Keratinocyte (primary cell): Measurements from ENCODE around the gene TBX20. TPM values are rescaled to one million over a fixed set of nuclear protein-coding genes. Genes with fewer than 3 reads are reported as not detected.

Experiments
- DNase-seq: peaks from one replicate; pipeline ENCODE4 v3.0.0-alpha.2; 2011; ENCODE audit warnings: low read depth, missing footprints, low spot score
- FAIRE-seq: peaks from 2 replicates; lab custom pipeline; 2011; peaks lifted over from hg19 to GRCh38; lab: Jason Lieb, UNC
- H2AFZ ChIP-seq: 2 replicates; pipeline ENCODE4 v1.6.0; 2012; ENCODE audit warnings: low read length, control low read depth, inconsistent platforms; ENCODE audit not compliant: control insufficient read depth
- H3K27ac ChIP-seq: 2 replicates; pipeline ENCODE4 v1.5.1; 2011; ENCODE audit warnings: low read length; ENCODE audit not compliant: control insufficient read depth, insufficient read depth
- H3K27me3 ChIP-seq: 3 replicates; pipeline ENCODE4 v1.6.0; 2011; ENCODE audit warnings: low read length; ENCODE audit not compliant: control insufficient read depth, insufficient read depth; ENCODE audit errors: extremely low read depth
- H3K36me3 ChIP-seq, 2 experiments: 2 replicates in 1 of 2; 3 replicates in 1 of 2; pipeline ENCODE4 v1.5.1; 2011; ENCODE audit warnings: low read length in 2 of 2, mild to moderate bottlenecking in 1 of 2; ENCODE audit not compliant: control insufficient read depth in 2 of 2, insufficient read depth in 2 of 2; ENCODE audit errors: extremely low read depth in 1 of 2
- H3K4me1 ChIP-seq: 3 replicates; pipeline ENCODE4 v1.5.1; 2011; ENCODE audit warnings: low read length; ENCODE audit not compliant: control insufficient read depth, insufficient read depth; ENCODE audit errors: extremely low read depth
- H3K4me2 ChIP-seq: 3 replicates; pipeline ENCODE4 v1.6.0; 2011; ENCODE audit warnings: low read depth, low read length; ENCODE audit not compliant: control insufficient read depth, insufficient read depth; ENCODE audit errors: extremely low read depth
- H3K4me3 ChIP-seq, 3 experiments: fragments of 200-600 bp in 1 of 3; sonication (generic) in 1 of 3; 2 replicates in 2 of 3; 3 replicates in 1 of 3; pipeline ENCODE4 v1.5.1; 2011 to 2016; ENCODE audit warnings: low read length in 3 of 3, mild to moderate bottlenecking in 3 of 3, control low read depth in 2 of 3, inconsistent platforms in 1 of 3, low read depth in 1 of 3, mixed read lengths in 1 of 3, mixed run types in 1 of 3, moderate library complexity in 1 of 3; ENCODE audit not compliant: control insufficient read depth in 2 of 3, insufficient read depth in 2 of 3; ENCODE audit errors: extremely low read depth in 1 of 3
- H3K79me2 ChIP-seq: 2 replicates; pipeline ENCODE4 v1.6.0; 2012; ENCODE audit warnings: low read length; ENCODE audit not compliant: control insufficient read depth, insufficient read depth
- H3K9ac ChIP-seq: 3 replicates; pipeline ENCODE4 v1.6.0; 2011; ENCODE audit warnings: low read length; ENCODE audit not compliant: control insufficient read depth, insufficient read depth; ENCODE audit errors: extremely low read depth
- H3K9me1 ChIP-seq: 3 replicates; pipeline ENCODE4 v1.6.0; 2011; ENCODE audit warnings: low read length; ENCODE audit not compliant: control insufficient read depth, insufficient read depth; ENCODE audit errors: extremely low read depth
- H3K9me3 ChIP-seq: 2 replicates; pipeline ENCODE4 v1.5.1; 2012; ENCODE audit warnings: low read depth, low read length; ENCODE audit not compliant: control insufficient read depth
- H4K20me1 ChIP-seq: 3 replicates; pipeline ENCODE4 v1.6.0; 2011; ENCODE audit warnings: low read length; ENCODE audit not compliant: control insufficient read depth, insufficient read depth; ENCODE audit errors: extremely low read depth
- EZH2 ChIP-seq: IDR thresholded peaks from one replicate; pipeline ENCODE4 v1.6.1; 2012; ENCODE audit warnings: inconsistent platforms, mild to moderate bottlenecking, low read length, moderate library complexity
- dilution Hi-C: fragments of 300-500 bp; cut with MboI; formaldehyde crosslinking; loops from one replicate; pipeline ENCODE4 v1.7.0; 2020; ENCODE audit warnings: low sequenced_read_pairs; ENCODE audit not compliant: extremely low pct_ligation_motif_present
- polyA plus RNA-seq, 5 experiments: library from polyadenylated mRNA; depleted of rRNA in 3 of 5; stranded (reverse) in 3 of 5; stranded (forward) in 1 of 5; unstranded in 1 of 5; fragments of >200 nt; gene quantifications; 1 replicate in 1 of 5; 2 replicates in 3 of 5; 3 replicates in 1 of 5; pipeline versions ENCODE4 v1.2.1 to v1.2.3, GENCODE V29; 2011 to 2012; ENCODE audit warnings: missing spikeins in 2 of 5, low read depth in 1 of 5, low replicate concordance in 1 of 5
- TF ChIP-seq, protein P1 (sequence below), 3 experiments: IDR thresholded peaks in 1 of 3; conservative IDR thresholded peaks in 1 of 3; optimal IDR thresholded peaks in 1 of 3; 2 replicates in 2 of 3; 3 replicates in 1 of 3; pipeline versions ENCODE3 to v1.5.1; 2011; ENCODE audit warnings: low read length in 3 of 3, mild to moderate bottlenecking in 3 of 3, moderate library complexity in 2 of 3, control low read depth in 1 of 3, inconsistent platforms in 1 of 3; ENCODE audit not compliant: insufficient read depth in 2 of 3; ENCODE audit errors: extremely low read depth in 1 of 3

Gene TBX20
- polyA plus RNA-seq, 1 donor (not counting 4 experiments of a cell fraction or from before 2014, with no cell fraction given) = not detected

DNA sequence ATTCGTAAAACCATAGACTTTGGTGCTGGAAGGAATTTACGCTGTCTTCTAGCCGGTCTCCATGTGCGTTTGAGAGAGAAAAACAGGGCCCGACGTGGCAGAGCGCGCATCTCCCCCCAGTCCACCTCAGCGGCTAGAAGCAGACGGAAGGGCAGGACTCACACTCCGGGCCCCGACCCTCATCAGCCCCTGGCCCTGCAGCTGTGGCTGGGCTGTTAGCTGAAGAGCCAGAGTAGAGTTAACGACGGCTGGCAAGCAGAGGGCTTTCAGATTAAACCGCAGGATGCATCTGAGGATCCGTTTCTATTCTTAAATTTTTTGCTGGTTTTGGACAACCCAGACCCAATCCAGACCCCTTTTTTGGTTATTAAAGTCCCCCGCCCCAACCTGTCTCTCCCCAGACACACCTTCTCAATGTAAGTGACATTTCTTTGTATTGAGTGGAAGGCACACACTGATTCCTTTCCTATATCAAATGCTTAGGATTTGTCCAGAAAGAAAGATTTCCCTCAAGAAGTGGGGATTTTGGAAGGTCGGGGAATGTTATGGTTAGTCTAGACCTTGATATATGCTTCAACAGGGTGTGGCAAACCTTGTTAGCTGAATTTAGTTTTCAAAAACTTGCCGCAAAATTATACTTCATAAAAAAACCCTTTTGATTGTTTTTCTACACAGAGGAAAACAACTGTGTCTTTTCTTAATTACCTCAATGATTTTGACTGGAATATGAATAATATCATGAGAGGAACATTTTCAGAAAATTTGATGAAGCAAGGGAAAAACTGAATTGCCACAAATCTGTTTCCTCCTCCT lies 1.7 kb upstream of the TBX20 start:
- no peak overlapping the region for H2AFZ ChIP-seq
- H3K79me2 ChIP-seq = no peaks in the 10 kb centered on the region
- H3K27ac ChIP-seq = no peak overlapping the region
- H3K4me3 ChIP-seq = no peak overlapping the region
- no peaks in the 10 kb centered on the region for H3K36me3 ChIP-seq
- no peak overlapping the region for H3K9ac ChIP-seq
- peaks cover 16% of the 10 kb centered on the region for H3K9me3 ChIP-seq
- H3K27me3 ChIP-seq = peaks cover 100% of the 10 kb centered on the region
- H3K4me1 ChIP-seq = no peaks in the 10 kb centered on the region
- TF ChIP-seq EZH2 = no peak
- TF ChIP-seq, protein P1, sequence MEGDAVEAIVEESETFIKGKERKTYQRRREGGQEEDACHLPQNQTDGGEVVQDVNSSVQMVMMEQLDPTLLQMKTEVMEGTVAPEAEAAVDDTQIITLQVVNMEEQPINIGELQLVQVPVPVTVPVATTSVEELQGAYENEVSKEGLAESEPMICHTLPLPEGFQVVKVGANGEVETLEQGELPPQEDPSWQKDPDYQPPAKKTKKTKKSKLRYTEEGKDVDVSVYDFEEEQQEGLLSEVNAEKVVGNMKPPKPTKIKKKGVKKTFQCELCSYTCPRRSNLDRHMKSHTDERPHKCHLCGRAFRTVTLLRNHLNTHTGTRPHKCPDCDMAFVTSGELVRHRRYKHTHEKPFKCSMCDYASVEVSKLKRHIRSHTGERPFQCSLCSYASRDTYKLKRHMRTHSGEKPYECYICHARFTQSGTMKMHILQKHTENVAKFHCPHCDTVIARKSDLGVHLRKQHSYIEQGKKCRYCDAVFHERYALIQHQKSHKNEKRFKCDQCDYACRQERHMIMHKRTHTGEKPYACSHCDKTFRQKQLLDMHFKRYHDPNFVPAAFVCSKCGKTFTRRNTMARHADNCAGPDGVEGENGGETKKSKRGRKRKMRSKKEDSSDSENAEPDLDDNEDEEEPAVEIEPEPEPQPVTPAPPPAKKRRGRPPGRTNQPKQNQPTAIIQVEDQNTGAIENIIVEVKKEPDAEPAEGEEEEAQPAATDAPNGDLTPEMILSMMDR (optimal IDR thresholded peaks at IDR 0.05 in 1 of 3, IDR thresholded peaks at IDR 0.05 in 1 of 3, conservative IDR thresholded peaks at IDR 0.05 in 1 of 3; ENCODE audit: extremely low read depth in 1 of 3, insufficient read depth in 2 of 3, low read length in 3 of 3) = no peak
- dilution Hi-C loops = no loop called here
- FAIRE-seq = no peak
- no peak for DNase-seq
- H3K4me2 ChIP-seq = no peak overlapping the region
- H3K9me1 ChIP-seq = no peaks in the 10 kb centered on the region
- H4K20me1 ChIP-seq = no peaks in the 10 kb centered on the region

DNA sequence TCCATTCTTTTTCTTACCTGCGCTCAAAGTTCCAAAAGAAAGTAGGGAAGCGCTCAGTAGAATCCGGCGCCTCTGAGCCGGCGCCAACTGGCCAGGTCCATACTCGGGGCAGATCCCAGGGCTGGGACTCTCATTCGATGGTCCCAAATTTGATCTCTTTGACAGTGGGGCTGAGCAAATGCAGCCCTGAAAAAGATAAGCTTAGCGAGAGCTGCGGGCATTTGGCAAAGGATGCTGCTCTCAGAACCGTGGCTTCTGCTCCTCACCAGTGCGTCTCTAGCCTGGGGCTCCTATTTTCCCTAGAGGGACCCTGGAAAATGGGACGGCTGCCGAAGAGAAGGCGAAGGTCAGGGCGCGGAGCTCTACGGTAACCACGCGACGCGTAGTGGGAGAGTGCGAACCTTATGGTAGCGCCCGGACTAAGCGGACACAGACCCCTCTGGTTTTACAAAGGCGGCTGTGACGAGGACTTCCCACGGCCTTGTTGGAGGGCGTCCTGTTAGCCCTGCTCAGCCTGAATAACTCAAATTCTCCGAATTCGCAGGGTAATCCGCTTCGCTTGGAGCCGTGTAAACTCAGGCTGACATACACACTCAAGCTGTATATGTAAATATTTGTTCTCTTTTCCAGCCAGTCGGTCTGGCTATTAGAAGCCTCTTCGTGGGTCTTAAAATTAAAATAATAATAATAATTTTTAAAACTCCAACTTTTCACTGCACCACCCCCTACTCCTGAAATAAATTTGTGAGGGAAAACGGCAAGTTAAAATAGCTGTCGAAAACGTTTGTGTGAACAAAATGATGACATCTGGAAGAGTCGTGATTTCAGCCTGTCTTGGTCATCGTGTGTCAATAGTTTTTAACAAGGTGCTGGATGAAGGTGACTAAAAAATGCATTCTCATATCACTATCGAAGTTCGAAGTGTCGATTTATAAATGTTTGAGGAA lies 869 bp upstream of the TBX20 start:
- H3K9ac ChIP-seq = no peak overlapping the region
- FAIRE-seq = no peak
- H3K27ac ChIP-seq = no peak overlapping the region
- TF ChIP-seq EZH2 = no peak
- TF ChIP-seq, protein P1 (optimal IDR thresholded peaks at IDR 0.05 in 1 of 3, IDR thresholded peaks at IDR 0.05 in 1 of 3, conservative IDR thresholded peaks at IDR 0.05 in 1 of 3; ENCODE audit: extremely low read depth in 1 of 3, insufficient read depth in 2 of 3, low read length in 3 of 3) = no peak
- no peaks in the 10 kb centered on the region for H3K4me1 ChIP-seq
- H4K20me1 ChIP-seq = no peaks in the 10 kb centered on the region
- no peaks in the 10 kb centered on the region for H3K36me3 ChIP-seq
- peak overlapping the region; percentile 54 for H3K4me2 ChIP-seq
- DNase-seq = no peak
- H3K9me1 ChIP-seq = no peaks in the 10 kb centered on the region
- H3K27me3 ChIP-seq = peaks cover 100% of the 10 kb centered on the region
- no peaks in the 10 kb centered on the region for H3K79me2 ChIP-seq
- no peak overlapping the region for H2AFZ ChIP-seq
- peaks cover 16% of the 10 kb centered on the region for H3K9me3 ChIP-seq
- dilution Hi-C loops = no loop called here
- no peak overlapping the region for H3K4me3 ChIP-seq
